Transverse colon (tissue), 4 donors: ENCODE results near the gene RABGAP1L. TPM values are rescaled to one million over a fixed set of nuclear protein-coding genes. Genes with fewer than 3 reads are reported as not detected.

Source experiments
- DNase-seq: peaks from one replicate; pipeline ENCODE4 v3.0.0-alpha.2; 2019
- H3K27ac ChIP-seq, 4 donors: fragments of 200-600 bp; sonication (generic); 2 replicates each; pipeline ENCODE4 v1.5.1; 2016 to 2018; ENCODE audit warnings: inconsistent platforms in 4 of 4
- H3K27me3 ChIP-seq: fragments of 200-600 bp; sonication (generic); 2 replicates; pipeline ENCODE4 v1.5.1; 2017; ENCODE audit warnings: inconsistent platforms
- H3K36me3 ChIP-seq, 4 donors: fragments of 200-600 bp; sonication (generic); 2 replicates each; pipeline ENCODE4 v1.5.1; 2017 to 2019; ENCODE audit warnings: inconsistent platforms in 4 of 4
- H3K4me1 ChIP-seq, 4 donors: fragments of 200-600 bp; sonication (generic); 2 replicates each; pipeline ENCODE4 v1.5.1; 2017 to 2020; ENCODE audit warnings: inconsistent platforms in 4 of 4
- H3K4me3 ChIP-seq, 4 donors: fragments of 200-600 bp; sonication (generic); 1 replicate in 1 of 4; 2 replicates in 3 of 4; pipeline versions ENCODE4 v1.5.1 to v1.6.1; 2017 to 2019; ENCODE audit warnings: inconsistent platforms in 4 of 4
- H3K9me3 ChIP-seq, 2 donors: fragments of 200-600 bp; sonication (generic); 2 replicates each; pipeline ENCODE4 v1.5.1; 2017 to 2019; ENCODE audit warnings: inconsistent platforms in 2 of 2
- CTCF ChIP-seq, 5 experiments: fragments of 200-600 bp in 3 of 5; fragments of 450-650 bp in 2 of 5; sonication (generic) in 3 of 5; IDR thresholded peaks; 1 replicate in 2 of 5; 2 replicates in 3 of 5; pipeline ENCODE4 v1.5.1; 2016 to 2017; ENCODE audit warnings: antibody characterized with exemption in 5 of 5, inconsistent platforms in 3 of 5, mild to moderate bottlenecking in 2 of 5, moderate library complexity in 1 of 5
- EP300 ChIP-seq: sonication (generic); formaldehyde crosslinking; IDR thresholded peaks from one replicate; pipeline ENCODE4 v1.6.1; 2017; ENCODE audit warnings: antibody characterized with exemption, low read depth
- POLR2A ChIP-seq: fragments of 450-650 bp; IDR thresholded peaks from one replicate; pipeline ENCODE4 v1.6.1; 2016; ENCODE audit warnings: antibody characterized with exemption, mild to moderate bottlenecking, moderate library complexity
- POLR2AphosphoS5 ChIP-seq, 3 donors: sonication (generic); formaldehyde crosslinking; IDR thresholded peaks; one replicate each; pipeline ENCODE4 v1.6.1; 2016; ENCODE audit warnings: antibody characterized with exemption in 3 of 3
- WGBS, 2 donors: methylation state at CpG; one replicate each; pipeline ENCODE4 v1.1.5; 2018; ENCODE audit warnings: low coverage in 1 of 2; 5-methylcytosine and 5-hydroxymethylcytosine counted together
- in situ Hi-C, 4 donors: fragments of 200-750 bp; cut with MboI; loops; one replicate each; pipeline versions ENCODE4 v1.15.0 to v1.15.1; 2017; ENCODE audit warnings: low sequenced_read_pairs in 3 of 4, low pct_ligation_motif_present in 1 of 4, low pct_unique_long_range_greater_than_20kb in 1 of 4
- intact Hi-C: fragments of 100-400 bp; cut with DNase I; formaldehyde crosslinking; loops from one replicate; pipeline ENCODE4 v1.15.1; 2023; ENCODE audit warnings: low total_unique reads
- total RNA-seq, 4 donors: library from RNA; depleted of rRNA; stranded (reverse); fragments of >200 nt; gene quantifications; one replicate each; pipeline ENCODE4 v1.1.0, GENCODE V29; 2016

The RABGAP1L gene
- total RNA-seq, 4 donors from 2014 or later = 68.9 to 127 (median 99.9) TPM

- no peak overlapping the region for H3K4me3 ChIP-seq
- intact Hi-C loops = no loop called here
- 55 to 68% methylated on average over 2 of the region's 2 CpGs for WGBS, 2 donors
- TF ChIP-seq EP300 (no peak), POLR2AphosphoS5 (IDR thresholded peaks at IDR 0.05) (no peak), CTCF (IDR thresholded peaks at IDR 0.05) (no peak), POLR2A (no peak)
- in situ Hi-C loops = no loop called here
- no peaks in the 10 kb centered on the region for H3K9me3 ChIP-seq
- no peaks in the 10 kb centered on the region for H3K36me3 ChIP-seq
- H3K27me3 ChIP-seq = no peaks in the 10 kb centered on the region
- no peak overlapping the region for H3K27ac ChIP-seq
- DNase-seq = no peak
- peaks cover 8 to 29% (median 12%) of the 10 kb centered on the region in 4 donors for H3K4me1 ChIP-seq
Measured at GRCh38 chr1:174164826-174165225, 5.5 kb downstream of the RABGAP1L start.

DNA sequence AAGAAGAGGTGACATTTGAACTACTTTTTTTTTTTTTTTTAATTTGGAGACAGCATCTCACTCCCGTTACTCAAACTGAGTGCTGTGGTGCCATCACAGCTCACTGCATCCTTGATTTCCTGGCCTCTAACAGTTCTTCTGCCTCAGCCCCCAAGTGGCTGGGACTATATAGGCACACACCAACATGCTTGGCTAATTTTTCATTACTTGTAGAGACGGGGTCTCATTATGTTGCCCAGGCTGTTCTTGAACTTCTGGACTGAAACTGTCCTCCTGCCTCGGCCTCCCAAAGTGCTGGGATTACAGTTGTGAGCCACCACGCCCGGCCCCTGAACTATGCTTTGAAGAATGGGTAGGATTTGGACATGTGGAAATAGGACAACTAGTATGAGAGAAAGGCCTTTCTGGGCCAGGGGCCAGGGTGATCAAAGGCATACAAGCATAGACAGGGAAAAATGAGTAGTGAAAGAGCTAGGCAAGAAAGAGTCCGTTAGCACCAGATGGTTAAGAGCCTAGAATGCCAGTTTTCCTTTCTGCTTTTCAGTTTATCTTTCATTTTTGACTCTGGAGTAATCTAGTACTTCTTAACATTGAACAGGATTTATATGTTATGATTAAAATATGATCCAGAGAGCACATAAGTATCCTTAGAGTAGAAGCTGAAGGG is 6.3 kb downstream of the RABGAP1L start:
- Histone ChIP-seq H3K4me3 (no peak overlapping the region), H3K27me3 (no peaks in the 10 kb centered on the region), H3K9me3 (no peaks in the 10 kb centered on the region), H3K27ac (peak overlapping the region in 1 of 4 donors; percentile 9), H3K36me3 (no peaks in the 10 kb centered on the region), H3K4me1 (peaks cover 5 to 25% (median 6%) of the 10 kb centered on the region in 4 donors)
- WGBS, 2 donors = 68 to 74% methylated on average over 4 to 6 of the region's 6 CpGs
- in situ Hi-C loops = no loop called here
- intact Hi-C loops = no loop called here
- no peak for DNase-seq
- TF ChIP-seq POLR2AphosphoS5 (IDR thresholded peaks at IDR 0.05) (no peak), CTCF (IDR thresholded peaks at IDR 0.05) (no peak), EP300 (no peak), POLR2A (no peak)

DNA sequence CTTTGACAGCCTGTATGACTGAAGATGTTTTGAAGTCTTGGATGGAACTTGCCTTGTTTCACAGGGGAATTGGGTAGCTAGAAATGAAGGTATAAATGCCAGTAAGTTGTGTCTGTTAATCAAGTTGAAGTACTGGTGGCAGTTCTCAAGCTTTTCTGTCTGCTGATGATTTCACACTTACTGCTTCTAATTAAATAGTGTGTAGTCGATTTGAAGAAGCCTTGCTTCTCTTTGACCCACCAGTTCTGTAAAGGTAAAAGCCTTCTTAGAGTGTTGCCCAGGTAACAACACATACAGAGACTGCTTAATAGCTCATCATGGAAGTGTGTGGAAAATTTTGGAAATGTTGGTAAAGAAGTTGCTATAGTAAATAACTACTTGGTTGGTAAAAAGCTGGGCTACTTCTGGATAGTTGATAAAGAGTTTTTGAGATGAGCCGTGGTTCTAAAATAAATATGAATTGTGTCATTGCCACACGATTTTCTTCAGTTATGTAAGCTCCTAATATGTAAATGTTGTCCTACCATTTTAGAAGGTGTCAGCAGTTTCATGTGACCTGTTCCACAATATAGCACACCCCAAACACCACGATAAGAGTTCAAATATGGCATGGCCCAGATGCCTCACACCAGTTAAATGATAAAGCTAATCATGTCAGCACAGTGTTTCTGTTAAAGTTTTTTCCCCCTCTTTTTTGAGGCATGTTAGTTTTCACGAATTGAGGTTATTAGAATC is 7.4 kb downstream of the RABGAP1L start:
- intact Hi-C loops (no loop called here), in situ Hi-C loops (no loop called here)
- TF ChIP-seq POLR2A (no peak), EP300 (no peak), POLR2AphosphoS5 (IDR thresholded peaks at IDR 0.05) (no peak), CTCF (IDR thresholded peaks at IDR 0.05) (no peak)
- Histone ChIP-seq H3K27ac (no peak overlapping the region), H3K4me1 (peaks cover 0 to 21% (median 5%) of the 10 kb centered on the region in 4 donors), H3K4me3 (no peak overlapping the region), H3K27me3 (no peaks in the 10 kb centered on the region), H3K9me3 (no peaks in the 10 kb centered on the region), H3K36me3 (no peaks in the 10 kb centered on the region)
- 76 to 94% methylated on average over 5 of the region's 5 CpGs for WGBS, 2 donors
- DNase-seq = no peak

- Histone ChIP-seq H3K4me3 (no peak overlapping the region), H3K9me3 (no peaks in the 10 kb centered on the region), H3K36me3 (no peaks in the 10 kb centered on the region), H3K27ac (no peak overlapping the region), H3K4me1 (peaks cover 0 to 21% (median 5%) of the 10 kb centered on the region in 4 donors), H3K27me3 (no peaks in the 10 kb centered on the region)
- 73 to 75% methylated on average over 2 of the region's 2 CpGs for WGBS, 2 donors
- intact Hi-C loops (no loop called here), in situ Hi-C loops (no loop called here)
- TF ChIP-seq POLR2AphosphoS5 (IDR thresholded peaks at IDR 0.05) = no peak
- TF ChIP-seq EP300 = no peak
- no peak for TF ChIP-seq CTCF (IDR thresholded peaks at IDR 0.05)
- no peak for TF ChIP-seq POLR2A
- DNase-seq = no peak
Measured at GRCh38 chr1:174167265-174167803, 8.0 kb downstream of the RABGAP1L start.
